Panc1 (cell line): ENCODE measurements around the gene CD300E.

ENCODE experiments used
- CTCF ChIP-seq: fragments of 450-650 bp; IDR thresholded peaks from 2 replicates; pipeline ENCODE4 v1.5.1; 2017; ENCODE audit warnings: mild to moderate bottlenecking
- POLR2AphosphoS5 ChIP-seq: IDR thresholded peaks from 2 replicates; pipeline ENCODE4 v1.6.1; 2012; ENCODE audit warnings: mild to moderate bottlenecking, low read depth, low read length, moderate library complexity
- TF ChIP-seq, protein P1 (sequence below), 2 experiments: IDR thresholded peaks; 2 replicates each; pipeline ENCODE4 v1.6.1; 2011 to 2012; ENCODE audit warnings: low read depth in 2 of 2, control low read depth in 1 of 2, low read length in 1 of 2, mild to moderate bottlenecking in 1 of 2, moderate library complexity in 1 of 2; ENCODE audit not compliant: insufficient read depth in 1 of 2

DNA sequence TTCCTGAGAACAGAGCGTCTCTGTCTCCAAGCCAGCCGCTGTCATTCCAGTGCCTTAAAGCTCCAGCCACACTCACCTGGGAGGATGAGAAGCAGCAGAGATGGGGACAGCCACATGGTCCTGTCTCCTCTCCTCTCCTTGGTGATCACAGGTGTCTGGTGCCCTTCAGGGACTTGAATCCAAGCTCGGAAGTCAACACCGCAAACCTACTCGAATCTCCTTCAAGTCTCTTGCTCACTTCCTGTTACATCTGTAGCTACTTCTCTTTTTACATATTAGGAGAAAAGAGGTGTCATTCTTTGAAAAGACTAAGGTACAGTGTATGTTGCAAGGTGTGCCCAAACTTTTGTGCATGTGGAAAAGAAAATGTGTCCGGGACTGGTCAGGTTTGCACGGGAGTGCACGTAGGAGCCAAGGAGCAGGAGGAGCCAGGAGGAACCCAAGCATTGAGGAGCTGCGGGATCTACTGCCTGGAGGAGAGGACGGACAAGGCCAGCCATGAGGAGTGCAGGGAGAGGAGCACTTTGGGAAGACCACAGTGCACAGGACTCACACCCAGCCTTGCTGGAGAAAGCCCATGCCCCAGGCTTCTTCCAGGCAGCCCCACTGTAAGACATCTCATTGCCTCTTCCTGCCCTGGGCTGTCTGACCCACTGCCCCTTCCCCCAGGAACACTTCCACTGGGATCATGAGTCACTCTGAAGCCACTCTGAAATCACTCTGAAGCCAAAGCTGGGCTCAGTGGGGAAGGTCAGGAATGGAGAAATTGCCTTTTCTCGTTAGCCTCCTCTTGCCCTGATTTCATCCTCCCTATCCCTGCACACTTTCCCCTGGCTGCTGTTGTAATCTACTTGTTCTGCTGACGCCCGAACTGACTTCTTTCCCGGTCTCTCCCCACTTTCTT, 31.2 kb downstream of the CD300E start, which contains the start of gene CD300LD:
- no peak for TF ChIP-seq CTCF
- TF ChIP-seq, protein P1, sequence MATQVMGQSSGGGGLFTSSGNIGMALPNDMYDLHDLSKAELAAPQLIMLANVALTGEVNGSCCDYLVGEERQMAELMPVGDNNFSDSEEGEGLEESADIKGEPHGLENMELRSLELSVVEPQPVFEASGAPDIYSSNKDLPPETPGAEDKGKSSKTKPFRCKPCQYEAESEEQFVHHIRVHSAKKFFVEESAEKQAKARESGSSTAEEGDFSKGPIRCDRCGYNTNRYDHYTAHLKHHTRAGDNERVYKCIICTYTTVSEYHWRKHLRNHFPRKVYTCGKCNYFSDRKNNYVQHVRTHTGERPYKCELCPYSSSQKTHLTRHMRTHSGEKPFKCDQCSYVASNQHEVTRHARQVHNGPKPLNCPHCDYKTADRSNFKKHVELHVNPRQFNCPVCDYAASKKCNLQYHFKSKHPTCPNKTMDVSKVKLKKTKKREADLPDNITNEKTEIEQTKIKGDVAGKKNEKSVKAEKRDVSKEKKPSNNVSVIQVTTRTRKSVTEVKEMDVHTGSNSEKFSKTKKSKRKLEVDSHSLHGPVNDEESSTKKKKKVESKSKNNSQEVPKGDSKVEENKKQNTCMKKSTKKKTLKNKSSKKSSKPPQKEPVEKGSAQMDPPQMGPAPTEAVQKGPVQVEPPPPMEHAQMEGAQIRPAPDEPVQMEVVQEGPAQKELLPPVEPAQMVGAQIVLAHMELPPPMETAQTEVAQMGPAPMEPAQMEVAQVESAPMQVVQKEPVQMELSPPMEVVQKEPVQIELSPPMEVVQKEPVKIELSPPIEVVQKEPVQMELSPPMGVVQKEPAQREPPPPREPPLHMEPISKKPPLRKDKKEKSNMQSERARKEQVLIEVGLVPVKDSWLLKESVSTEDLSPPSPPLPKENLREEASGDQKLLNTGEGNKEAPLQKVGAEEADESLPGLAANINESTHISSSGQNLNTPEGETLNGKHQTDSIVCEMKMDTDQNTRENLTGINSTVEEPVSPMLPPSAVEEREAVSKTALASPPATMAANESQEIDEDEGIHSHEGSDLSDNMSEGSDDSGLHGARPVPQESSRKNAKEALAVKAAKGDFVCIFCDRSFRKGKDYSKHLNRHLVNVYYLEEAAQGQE (IDR thresholded peaks at IDR 0.05; ENCODE audit: insufficient read depth in 1 of 2, low read depth in 2 of 2, low read length in 1 of 2), result no peak
- TF ChIP-seq POLR2AphosphoS5, result no peak
